ENCODE measurements around the gene CFAP100.

CFAP100 gene

DNA sequence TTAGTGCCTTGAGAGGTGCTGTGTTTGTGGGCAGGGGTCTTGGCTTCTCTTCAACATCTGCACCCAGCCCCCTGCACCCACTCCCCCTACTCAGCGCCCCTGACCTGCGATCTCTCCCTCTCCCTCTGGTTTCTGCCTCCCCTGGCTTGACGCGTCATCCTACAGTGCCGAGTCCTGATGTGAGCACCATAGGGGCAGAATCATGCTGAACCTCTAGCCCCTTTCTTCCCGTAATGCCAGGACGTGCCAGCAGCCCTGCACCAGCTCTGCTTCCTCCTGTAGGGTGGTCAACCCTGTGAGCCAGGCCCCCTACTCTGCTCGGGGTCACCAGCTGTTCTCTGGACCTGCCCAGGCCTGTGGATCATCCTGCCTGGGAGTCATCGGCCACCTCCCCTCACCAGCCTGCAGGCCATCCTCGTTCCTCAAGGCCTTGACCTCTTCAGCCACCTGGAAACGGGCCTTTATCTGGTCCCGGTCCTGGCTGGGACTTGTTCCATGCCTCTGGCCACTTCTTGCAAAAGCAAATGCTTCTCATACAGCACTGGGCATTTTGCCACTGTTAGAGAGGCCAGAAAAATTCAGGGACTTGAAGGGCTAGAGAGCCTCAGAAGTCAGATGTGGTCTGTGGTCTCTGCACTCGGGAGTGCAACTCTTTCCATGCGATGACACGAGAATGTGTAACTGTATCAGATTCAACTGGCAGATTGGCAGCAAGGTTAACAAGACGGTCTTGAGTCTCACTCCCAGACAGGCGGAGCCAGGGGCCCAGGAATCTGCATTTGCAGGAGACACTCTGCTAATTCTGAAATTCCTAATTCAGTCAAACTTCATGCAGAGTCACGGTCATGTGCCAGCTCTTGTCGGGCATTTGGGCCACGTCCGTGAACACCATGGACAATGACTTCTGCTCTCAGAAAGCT, 20.8 kb upstream of the CFAP100 start:
- peak; percentile 88 for DNase-seq (ENCODE audit: low read depth, low spot score)

DNA sequence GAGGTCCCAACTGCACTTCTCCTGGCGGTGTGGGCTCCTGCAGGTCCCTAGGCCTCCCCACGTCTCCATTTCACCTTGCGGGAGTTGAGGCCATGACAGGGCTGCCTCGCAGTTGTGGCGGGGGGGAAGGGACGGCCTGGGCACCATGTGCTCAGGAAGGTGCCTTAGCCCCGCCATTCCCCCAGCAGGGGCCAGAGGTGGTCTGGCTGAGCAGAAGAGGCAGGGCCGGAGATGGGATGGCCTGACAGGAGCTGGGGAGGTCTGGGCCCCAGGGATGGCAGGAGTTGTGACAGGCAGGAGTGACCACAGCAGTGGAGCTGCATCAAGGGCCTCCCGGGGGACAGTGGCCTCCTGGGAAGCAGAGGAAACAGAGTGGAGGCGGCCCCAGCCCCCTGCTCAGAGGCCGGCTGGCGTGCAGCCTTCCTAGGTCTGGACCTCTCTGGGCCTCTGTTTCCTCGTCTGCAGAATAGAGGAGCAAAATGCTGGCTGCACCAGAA, 18.8 kb upstream of the CFAP100 start:
- DNase-seq (ENCODE audit: low read depth, low spot score): no peak

DNA sequence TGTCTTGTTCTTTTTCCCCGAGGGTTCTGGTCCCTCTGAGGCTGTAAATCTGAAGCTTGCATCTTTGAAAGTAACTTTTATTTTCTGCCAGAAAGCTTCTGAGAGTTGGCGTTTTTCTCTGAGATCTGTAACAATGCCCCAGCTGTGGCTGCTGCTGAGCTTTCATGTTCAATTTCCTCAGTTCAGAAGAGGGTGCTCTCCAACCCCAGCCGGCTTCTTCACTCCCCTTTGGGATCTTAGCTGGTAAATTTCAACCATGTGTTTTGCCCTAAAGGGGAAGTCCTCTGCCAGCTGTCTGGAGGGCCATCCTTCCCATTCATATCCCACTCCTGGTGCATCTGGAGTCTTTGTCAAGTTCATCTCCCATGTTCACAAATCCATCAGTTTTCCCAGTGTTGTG, 18.3 kb upstream of the CFAP100 start:
- no peak for DNase-seq (ENCODE audit: low read depth, low spot score)

DNA sequence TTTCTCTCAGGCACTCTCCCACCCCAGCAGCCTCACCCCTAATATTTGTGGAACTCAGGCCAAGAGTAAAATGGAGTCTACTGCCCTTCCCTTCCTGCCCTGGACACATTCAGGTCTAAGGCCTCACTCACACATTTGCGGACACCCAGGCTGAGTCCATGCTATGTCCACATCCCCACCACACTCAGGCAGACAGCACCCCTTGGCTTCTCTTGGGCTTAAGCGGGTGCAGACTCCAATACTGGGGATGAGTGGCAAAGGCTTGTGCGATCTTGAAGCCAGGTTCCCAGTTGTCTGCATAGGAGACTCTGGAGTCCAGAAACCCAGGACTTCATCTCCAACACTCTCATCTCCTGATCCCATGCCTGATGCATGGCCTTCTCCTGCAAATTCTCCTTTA, 17.5 kb upstream of the CFAP100 start:
- no peak for DNase-seq (ENCODE audit: low read depth, low spot score)

DNA sequence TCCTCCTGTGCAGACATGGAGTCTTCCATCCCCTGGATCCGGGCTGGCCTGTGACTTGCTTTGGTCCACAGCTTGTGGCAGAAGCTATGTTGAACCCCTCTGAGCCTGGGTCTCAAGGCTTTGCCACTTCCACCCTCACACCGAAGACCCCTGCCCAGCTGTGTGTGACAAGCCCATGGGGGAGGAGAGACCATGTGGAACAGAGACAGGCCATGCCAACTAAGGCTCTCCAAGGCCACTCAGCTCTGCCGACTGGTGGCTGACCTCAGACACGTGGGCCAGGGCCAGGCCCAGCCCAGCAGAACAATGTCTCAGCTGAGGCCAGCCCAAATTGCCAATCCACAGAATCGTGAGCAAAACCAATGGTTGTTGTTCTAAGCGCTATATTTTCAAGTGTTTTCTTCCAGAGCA, 16.4 kb upstream of the CFAP100 start:
- no peak for DNase-seq (ENCODE audit: low read depth, low spot score)

DNA sequence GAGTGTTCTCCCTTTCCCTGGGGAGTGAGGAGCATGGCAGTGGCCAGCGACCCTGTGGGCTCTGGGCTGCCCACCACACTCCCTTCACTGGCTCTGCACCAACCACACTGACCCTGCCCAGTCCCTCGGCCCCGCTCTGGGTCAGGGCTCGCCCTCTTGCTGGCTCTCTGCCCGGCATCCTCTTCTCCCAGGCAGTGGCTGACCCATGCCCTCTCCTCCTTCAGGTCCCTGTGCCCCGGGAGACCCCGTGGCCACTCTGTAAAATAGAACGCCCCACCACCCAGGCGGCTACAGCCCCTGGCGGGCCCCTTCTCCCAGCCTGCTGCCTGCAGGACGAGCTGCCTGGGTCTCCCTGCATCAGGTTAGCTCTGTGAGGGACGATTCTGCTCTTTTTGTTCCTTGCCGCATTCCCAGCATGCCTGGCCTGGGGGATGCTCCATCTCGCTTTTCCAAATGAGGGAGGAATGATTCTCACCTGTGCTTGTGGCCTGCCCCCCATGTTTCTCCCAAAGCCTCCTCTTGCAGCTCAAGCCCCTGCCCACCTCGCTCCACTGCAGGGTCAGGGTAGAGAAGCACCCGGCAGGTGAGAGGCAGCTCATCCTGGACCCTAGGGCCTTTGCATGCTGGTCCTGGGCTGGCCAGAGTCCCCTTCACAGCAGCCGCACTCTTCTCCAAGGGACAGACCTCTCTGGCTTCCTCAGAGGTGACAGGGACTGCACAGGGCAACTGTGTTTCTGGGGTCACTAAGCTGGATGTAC, 14.5 kb upstream of the CFAP100 start:
- no peak for DNase-seq (ENCODE audit: low read depth, low spot score)

DNA sequence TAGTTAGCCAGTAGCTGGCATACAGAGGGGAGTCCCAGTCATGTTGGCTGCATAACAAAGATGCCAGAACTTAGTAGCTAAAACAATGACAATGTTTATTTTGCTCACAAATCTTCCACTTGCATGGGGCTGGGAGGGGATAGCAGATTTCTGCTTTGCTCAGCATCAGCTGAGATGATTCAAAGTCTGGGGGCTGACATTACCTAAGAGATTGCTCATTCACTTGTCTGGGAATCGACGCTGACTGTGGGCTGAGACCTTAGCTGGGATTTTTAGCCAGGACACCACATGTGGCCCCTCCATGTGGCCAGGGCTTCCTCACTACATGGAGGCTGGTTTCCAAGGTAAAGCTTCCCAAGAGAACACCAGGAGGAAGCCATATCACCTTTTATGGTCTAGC, 12.7 kb upstream of the CFAP100 start:
- DNase-seq (ENCODE audit: low read depth, low spot score): no peak

DNA sequence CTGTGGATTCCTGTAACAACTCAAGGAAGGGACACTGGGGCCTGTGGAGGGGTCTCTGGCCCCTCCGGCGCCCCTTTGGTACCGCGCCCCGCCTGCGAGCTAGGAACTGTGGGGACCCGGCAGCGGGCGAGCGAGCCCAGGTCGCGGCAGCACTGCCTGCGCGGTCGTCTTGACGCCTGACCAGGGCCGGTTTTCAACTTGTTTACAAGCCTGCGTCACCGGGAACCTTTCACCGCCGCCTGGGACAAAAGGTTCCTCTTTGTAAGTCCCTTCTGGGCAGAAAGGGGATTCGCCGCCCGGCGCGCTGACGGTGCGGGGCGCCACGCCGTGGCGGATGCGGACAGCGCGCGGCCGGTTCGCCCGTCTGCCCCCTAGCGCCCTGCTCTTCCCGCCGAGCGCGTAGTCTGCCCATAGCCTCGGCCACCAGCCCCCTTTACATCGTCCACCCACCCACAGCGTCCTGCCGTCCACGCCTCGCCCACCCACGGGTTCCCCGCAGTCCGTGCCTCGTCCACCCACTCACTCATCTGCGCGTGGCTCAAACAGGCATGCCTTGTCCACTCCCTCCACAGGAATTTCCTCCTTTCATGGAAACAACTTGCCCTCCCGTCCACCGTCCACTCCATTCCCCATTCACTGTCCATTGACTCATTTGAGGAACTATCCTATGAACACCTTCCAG, 5.5 kb upstream of the CFAP100 start:
- peak; percentile 93 for DNase-seq (ENCODE audit: low read depth, low spot score)

DNA sequence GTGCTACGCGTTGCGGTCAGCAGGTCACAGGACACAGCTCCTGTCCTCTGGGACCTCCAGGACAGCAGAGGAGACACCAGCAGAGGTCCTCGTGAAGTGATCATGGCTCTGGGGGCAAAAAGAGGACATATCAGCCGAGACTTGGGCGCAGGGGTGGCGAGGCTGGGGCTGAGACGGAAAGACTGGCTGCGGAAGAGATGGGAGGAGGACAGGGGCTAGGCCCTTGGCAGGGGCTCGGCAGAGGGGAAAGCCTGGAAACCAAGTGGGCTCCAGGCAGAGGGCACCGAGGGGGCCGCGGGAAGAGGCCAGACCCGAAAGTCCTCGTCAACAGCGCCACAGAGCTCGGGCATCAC, 4.9 kb upstream of the CFAP100 start:
- no peak for DNase-seq (ENCODE audit: low read depth, low spot score)

DNA sequence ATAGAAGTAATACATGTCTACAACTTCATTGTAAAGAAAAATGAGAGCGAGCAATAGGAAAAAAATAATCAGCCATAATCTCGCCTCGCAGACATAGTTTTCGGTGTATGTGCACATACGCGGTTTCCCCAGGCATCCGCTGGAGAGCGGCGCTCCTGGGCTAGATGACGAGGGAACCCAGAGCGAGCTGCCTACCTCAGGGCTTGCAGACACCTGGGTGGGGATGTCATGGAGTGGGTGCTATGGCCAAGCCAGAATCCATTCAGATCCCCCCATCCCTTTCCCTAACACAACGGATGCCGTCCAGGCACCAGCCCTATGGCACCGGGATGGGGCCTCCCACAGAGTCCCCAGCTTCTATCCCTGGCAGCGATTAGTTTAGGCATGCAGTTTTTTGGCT, 4.5 kb upstream of the CFAP100 start:
- no peak for DNase-seq (ENCODE audit: low read depth, low spot score)

DNA sequence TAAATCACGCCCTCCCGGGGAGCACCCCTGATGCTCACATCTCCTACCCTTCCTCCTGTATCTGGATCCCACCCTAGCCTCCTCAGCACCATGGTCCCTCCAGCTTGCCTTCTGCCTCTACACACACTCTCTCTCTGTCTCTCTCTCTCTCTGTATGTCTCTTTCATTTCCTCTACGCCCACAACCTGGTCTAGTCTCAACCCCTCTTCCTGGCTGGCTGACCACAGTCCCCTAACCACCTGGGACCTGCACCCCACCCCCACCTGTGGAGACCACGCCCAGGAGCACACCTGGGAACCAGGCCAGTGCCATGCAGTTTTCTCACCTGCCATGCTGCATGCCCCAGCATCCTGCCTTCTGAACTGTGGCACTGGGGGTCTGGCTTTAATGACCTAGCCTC, 4.0 kb upstream of the CFAP100 start:
- DNase-seq (ENCODE audit: low read depth, low spot score): no peak

DNA sequence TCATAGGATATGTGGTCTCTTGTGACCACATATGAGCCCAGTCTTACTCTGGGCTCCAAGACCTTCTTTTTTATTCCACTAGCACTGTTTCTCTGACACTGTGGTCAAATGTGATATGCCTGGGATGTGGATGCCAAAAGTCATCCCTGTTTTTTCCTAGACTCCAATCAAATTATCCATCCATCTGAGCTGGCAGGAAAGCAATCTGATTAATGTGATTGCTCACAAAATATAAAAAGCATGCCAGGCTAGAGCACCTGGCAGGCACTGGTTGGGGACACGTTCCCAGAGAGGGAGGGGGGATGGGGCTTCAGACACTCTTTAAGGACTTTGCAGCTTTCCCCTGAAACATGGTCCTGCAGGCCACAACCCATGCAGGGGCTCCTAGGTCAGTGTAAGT, 3.1 kb upstream of the CFAP100 start:
- DNase-seq (ENCODE audit: low read depth, low spot score): no peak

DNA sequence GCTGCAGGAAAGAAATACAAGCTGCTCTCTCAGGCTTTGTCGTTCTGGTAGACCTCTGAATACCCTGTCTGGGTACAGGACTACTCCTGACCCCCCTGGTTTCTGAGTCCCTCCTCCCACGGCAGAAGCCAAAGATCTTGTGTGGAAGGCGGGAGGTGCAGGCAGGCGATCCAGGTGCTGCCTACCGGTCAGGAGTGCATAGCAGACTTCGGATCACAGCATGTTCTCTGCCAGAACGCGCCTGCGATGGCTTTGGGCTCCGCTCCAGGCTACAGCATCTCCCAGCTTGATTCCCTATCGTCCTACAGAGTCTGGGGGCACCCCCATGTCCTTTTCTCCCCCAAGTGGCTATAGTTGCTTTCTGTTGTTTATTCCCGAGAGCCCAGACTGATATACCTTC, 2.5 kb upstream of the CFAP100 start:
- no peak for DNase-seq (ENCODE audit: low read depth, low spot score)

DNA sequence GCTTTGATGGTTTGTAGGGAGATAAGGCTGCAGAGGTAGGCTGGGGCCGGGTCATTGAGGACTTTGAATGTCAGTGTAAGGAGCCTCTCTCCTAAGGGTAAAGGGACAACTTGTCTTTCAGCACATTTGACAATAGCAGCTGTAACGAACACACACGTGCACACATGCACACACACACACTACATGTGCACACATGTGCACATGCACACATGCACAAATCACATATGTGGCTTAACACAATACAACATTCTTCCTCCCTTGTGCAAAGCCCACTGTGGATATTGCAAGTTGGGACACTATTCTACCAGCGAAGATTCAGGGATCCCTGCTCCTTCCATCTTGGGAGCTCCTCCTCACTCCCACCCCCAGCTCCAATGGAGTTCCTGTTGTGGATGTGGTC, 1.1 kb upstream of the CFAP100 start:
- no peak for DNase-seq (ENCODE audit: low read depth, low spot score)

DNA sequence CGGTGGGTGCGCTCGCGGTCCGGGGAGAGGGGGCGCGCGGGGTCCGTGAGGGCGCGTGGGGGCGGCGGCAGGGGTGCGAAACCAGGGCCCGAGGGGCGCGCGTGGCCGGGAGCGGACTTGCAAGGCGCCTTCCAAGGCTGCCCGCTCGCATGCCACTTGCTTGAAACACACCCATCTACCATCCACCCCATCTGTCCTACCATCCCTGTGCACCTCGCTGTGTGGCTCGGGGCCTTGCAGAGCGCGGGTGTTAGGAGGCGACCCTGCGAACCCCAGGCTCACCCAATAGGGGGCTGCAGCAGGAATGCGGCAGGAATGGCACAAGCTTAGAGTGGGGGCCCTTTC, 240 bp downstream of the CFAP100 start:
- DNase-seq (ENCODE audit: low read depth, low spot score): no peak

DNA sequence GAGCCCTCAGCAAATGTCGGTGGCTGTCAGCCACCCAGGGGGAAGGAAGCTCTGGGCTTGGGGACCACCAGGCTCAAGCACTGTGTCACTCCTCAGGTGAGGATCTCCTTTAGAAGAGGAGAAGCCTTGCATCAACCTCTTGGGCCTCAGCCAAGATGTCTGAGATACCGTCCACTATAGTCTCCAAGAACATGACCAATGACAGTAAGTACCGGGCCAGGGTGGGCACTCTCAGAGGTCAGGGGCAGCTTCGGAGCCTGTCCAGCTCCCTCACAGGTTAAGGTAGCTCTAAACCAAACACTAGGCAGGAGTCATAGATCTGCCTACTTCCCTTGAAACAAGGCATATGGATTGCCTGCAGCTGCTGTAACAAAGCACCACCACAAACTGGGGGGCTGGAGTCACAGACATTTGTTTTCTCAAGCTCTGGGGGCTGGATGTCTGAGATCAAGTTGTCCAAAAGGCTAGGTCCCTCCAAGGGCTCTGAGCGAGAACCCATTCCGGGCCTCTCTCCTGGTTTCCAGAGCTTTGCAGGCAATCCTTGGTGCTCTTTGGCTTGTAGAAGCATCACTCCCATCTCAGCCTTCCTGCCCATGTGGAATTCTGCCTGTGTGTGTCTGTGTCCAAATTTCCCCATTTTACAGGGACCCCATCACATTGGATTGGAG, 1.3 kb downstream of the CFAP100 start:
- DNase-seq (ENCODE audit: low read depth, low spot score): no peak

DNA sequence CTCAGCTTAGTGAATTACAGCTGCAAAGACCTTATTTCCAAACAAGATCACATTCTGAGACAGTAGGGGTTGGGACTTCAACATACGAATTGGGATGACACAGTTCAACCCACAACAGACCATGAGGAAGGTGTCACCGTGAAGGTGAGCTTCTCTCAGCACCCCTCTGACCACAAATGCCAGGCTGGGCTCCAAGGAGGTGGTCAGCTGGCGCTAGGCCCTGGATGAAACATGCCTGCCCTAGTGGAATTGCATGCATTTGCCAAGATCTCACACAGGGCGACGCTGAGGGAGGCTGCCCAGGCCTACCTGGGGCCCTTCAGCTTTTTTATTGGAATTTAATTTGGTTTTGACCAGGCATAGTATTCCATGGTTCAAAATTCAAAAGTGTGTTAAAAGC, 1.8 kb downstream of the CFAP100 start:
- DNase-seq (ENCODE audit: low read depth, low spot score): no peak

DNA sequence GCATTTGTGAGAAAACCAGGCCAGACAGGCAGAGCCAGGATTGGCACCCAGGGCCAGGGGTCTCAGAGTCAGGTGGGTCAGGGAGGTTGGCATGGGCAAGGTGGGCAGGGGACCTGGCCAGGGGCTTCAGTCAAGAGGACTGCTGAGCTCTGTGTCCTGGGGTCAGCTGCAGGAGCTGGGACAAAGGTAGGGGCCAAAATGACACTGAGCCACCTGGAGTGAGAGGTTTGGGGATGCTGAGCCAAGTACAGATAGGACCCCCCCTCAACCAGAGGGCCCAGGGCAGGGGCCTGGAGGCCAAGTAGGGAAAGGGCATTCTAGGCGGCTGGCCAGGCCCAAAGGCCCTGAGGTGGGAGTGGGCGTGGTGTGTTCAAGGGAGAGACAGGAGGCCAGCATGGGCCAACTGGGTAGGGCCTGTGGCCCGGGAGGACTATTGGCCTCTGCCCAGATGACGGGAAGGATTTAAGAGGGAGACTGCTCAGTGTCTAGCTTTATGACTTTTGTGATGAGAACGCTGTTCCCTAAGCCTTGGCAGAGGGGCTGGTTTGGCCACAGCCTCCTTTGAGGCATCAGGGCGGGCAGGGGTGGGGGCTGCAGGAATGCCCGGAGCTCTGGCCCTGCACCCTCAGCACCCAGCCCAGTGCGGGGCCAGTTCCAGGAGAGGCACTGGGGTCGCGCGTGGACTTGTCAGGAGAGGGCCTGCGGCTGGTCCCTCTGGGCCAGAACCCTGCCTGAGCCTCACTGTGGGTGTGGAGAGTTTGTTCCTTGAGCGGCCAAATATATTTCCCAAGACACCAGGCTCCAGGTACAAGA, 3.1 kb downstream of the CFAP100 start:
- DNase-seq (ENCODE audit: low read depth, low spot score): no peak

DNA sequence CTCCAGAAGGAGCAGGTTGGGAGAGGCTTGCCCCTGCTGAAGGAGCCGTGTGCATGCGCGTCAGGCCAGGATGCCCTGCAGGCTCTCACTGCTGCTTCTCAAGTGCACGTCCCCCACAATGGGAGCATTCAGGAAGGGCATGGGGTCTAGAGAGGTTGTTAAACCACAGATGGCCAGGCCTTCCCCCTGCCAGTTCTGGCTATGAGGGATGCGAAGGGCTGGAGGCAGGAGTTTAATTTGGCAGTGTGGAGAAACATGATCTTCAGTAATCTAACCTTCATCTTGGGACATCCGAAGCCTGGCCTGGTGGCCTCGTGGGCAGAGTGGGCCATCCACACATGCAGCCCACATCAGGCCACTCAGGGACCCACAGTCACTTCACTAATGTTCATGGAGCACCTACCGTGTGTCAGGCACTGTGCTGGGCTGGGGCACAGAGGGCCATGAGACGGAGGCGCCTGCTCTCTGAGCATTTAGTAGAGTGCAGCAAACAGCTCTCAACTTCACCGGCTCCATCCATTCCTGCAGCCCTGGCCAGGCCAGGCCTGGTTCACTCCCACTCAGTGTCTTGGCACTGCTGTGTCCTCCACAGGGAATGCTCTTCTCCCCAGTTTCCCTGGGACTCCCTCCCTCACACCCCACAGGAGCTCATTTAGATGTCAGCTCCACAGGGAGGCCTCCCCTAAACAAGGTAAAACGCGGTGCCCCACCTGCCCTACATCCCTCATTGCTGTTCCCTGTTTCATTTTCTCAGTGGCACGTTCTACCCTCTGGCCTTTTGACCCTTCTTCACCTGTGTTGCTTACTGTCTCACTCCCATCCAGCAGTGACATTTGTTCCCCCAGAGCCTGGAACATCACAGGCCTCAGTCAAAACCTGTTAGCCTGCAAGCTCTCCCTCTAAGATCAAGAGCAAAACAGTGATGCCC, 4.0 kb downstream of the CFAP100 start:
- no peak for DNase-seq (ENCODE audit: low read depth, low spot score)

DNA sequence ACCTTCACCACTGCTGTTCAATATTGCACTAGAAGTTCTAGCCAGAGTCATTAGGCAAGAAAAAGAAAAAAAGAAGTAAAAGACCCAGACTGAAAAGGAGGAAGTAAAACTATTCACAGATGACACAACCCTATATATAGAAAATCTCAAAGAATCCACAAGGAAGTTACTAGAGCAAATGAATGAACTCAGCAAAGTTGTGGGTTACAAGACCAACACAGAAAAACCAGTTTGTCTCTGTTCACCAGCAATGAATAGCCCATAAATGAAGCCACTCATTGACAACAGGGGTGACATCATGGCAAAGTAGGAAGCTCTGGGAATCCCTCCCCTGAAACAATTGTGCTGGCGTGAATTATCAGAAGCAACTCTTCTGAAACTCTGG, 4.6 kb downstream of the CFAP100 start:
- DNase-seq (ENCODE audit: low read depth, low spot score): no peak

Data from astrocyte of the hippocampus (primary cell).